Left ventricle myocardium superior (tissue), 1 donor: Measurements from ENCODE around the gene LFNG. TPM values are rescaled to one million over a fixed set of nuclear protein-coding genes. Genes with fewer than 3 reads are reported as not detected.
"Not testable (repeated sequence)": the region's sequence is repeated elsewhere in the genome, so short reads cannot be mapped to it uniquely, and the experiment has no call there.

Experiments
- ATAC-seq: fragments of 200-7000 bp; cut with Tn5 transposase; one replicate; pipeline ENCODE4 v1.9.1; 2020; ENCODE audit warnings: mild to moderate bottlenecking, moderate library complexity
- DNase-seq: peaks from one replicate; pipeline ENCODE4 v3.0.0-alpha.2; 2020
- intact Hi-C: fragments of 100-400 bp; cut with micrococcal nuclease; formaldehyde crosslinking; loops from one replicate; pipeline ENCODE4 v1.11.0; 2022
- total RNA-seq: library from RNA; stranded (reverse); fragmentation: NEBNext Ultra II Directional; extraction: Animal tissue kit (Norgen Biotek cat#: 25700); gene quantifications from one replicate; pipeline ENCODE4 v1.2.1, GENCODE V29; 2021
- donor health status: DM: no; HTN: yes; CAD: no; lungs with severe emphysema.

Gene LFNG
- total RNA-seq, 1 donor from 2014 or later = 6.4 TPM

- ATAC-seq = peak; percentile 92
- intact Hi-C loops = no loop called here
- peak; percentile 99 for DNase-seq
These were observed 35.8 kb downstream of the LFNG start, which contains the start of gene BRAT1 for GRCh38 chr7:2555121-2556052. Gene BRAT1 (minus strand): TSS chr7:2555524. CDS start chr7:2554431, 1,093 bp downstream.

- intact Hi-C loops = no loop called here
- ATAC-seq (peak; percentile 77), DNase-seq (peak; percentile 98)
These were observed 39.2 kb downstream of the LFNG start, which contains the start of gene IQCE for GRCh38 chr7:2558629-2559282. Gene IQCE (plus strand): TSS chr7:2558979. CDS start chr7:2559182, 203 bp downstream.

GRCh38 chr7:2559283-2559950 is 39.8 kb downstream of the LFNG start:
- no peak for ATAC-seq
- peak; percentile 59 for DNase-seq
- intact Hi-C loops = no loop called here

GRCh38 chr7:2563955-2564354 is 44.4 kb downstream of the LFNG start:
- not testable (repeated sequence) for ATAC-seq, DNase-seq
- intact Hi-C loops = loop anchor here (10.0 kb wide), 1 partner anchor 89 kb away; the partner anchor contains the start of gene GRIFIN

GRCh38 chr7:2564970-2565540 is 45.5 kb downstream of the LFNG start:
- DNase-seq = no peak
- intact Hi-C loops = loop anchor here (10.0 kb wide), 1 partner anchor 90 kb away; the partner anchor contains the start of gene GRIFIN

GRCh38 chr7:2566348-2566889 is 46.8 kb downstream of the LFNG start:
- no peak for DNase-seq
- no peak for ATAC-seq
- intact Hi-C loops = loop anchor here (10.0 kb wide), 1 partner anchor 92 kb away; the partner anchor contains the start of gene GRIFIN

More at GRCh38 chr7:2564970-2565540, 45.5 kb downstream of the LFNG start:
- no peak for ATAC-seq

- peak; percentile 89 for ATAC-seq
- intact Hi-C loops = loop anchor here (10.0 kb wide), 1 partner anchor 92 kb away; the partner anchor contains the start of gene GRIFIN
- peak; percentile 57 for DNase-seq
These were observed 47.5 kb downstream of the LFNG start for GRCh38 chr7:2566890-2567678.

GRCh38 chr7:2567679-2568278 is 48.2 kb downstream of the LFNG start:
- intact Hi-C loops = loop anchor here (10.0 kb wide), 1 partner anchor 93 kb away; the partner anchor contains the start of gene GRIFIN
- DNase-seq (peak; percentile 55), ATAC-seq (peak; percentile 88)

- intact Hi-C loops = loop anchor here (10.0 kb wide), 1 partner anchor 94 kb away; the partner anchor contains the start of gene GRIFIN
- ATAC-seq = no peak
These were observed 49.1 kb downstream of the LFNG start for GRCh38 chr7:2568521-2569223.

GRCh38 chr7:2569421-2569820 is 49.8 kb downstream of the LFNG start:
- ATAC-seq = no peak
- DNase-seq = no peak
- intact Hi-C loops = loop anchor here (10.0 kb wide), 1 partner anchor 95 kb away; the partner anchor contains the start of gene GRIFIN

More at GRCh38 chr7:2568521-2569223, 49.1 kb downstream of the LFNG start:
- no peak for DNase-seq

- intact Hi-C loops = no loop called here
- DNase-seq = no peak
- ATAC-seq = no peak
These were observed 50.4 kb downstream of the LFNG start for GRCh38 chr7:2570021-2570420.

- no peak for DNase-seq
- ATAC-seq = no peak
These were observed 51.8 kb downstream of the LFNG start for GRCh38 chr7:2571409-2571808.

GRCh38 chr7:2572101-2572842 is 52.7 kb downstream of the LFNG start:
- ATAC-seq = no peak
- no peak for DNase-seq
- intact Hi-C loops = no loop called here

More at GRCh38 chr7:2571409-2571808, 51.8 kb downstream of the LFNG start:
- intact Hi-C loops = no loop called here

GRCh38 chr7:2573761-2574160 is 54.2 kb downstream of the LFNG start:
- DNase-seq (no peak), ATAC-seq (no peak)
- intact Hi-C loops = no loop called here

- DNase-seq = no peak
- intact Hi-C loops = no loop called here
- no peak for ATAC-seq
These were observed 55.6 kb downstream of the LFNG start for GRCh38 chr7:2575046-2575732.
